HG03565 (cell line): ENCODE results near the gene ARHGAP22.

ENCODE experiments used
- ATAC-seq: cut with Tn5 transposase; IDR thresholded peaks from one replicate; pipeline ENCODE4 v1.9.1; 2021; ENCODE audit warnings: mild to moderate bottlenecking, moderate library complexity; ENCODE audit not compliant: unreplicated experiment

ARHGAP22 gene

GRCh38 chr10:48481385-48481784 is 123.5 kb downstream of the ARHGAP22 start:
- ATAC-seq: no peak

GRCh38 chr10:48480397-48481374 is 124.2 kb downstream of the ARHGAP22 start:
- ATAC-seq: no peak

- ATAC-seq: no peak
These were observed 125.7 kb downstream of the ARHGAP22 start for GRCh38 chr10:48478980-48479811.

- no peak for ATAC-seq
These were observed 126.4 kb downstream of the ARHGAP22 start for GRCh38 chr10:48478469-48478868.

GRCh38 chr10:48477616-48478015 is 127.3 kb downstream of the ARHGAP22 start:
- no peak for ATAC-seq

GRCh38 chr10:48477141-48477540 is 127.7 kb downstream of the ARHGAP22 start:
- ATAC-seq: no peak

- no peak for ATAC-seq
These were observed 128.4 kb downstream of the ARHGAP22 start for GRCh38 chr10:48476279-48476982.

- no peak for ATAC-seq
These were observed 129.0 kb downstream of the ARHGAP22 start for GRCh38 chr10:48475943-48476278.

GRCh38 chr10:48474765-48475365 is 130.0 kb downstream of the ARHGAP22 start:
- no peak for ATAC-seq

- no peak for ATAC-seq
These were observed 131.2 kb downstream of the ARHGAP22 start for GRCh38 chr10:48473704-48474103.

- no peak for ATAC-seq
These were observed 132.3 kb downstream of the ARHGAP22 start for GRCh38 chr10:48472501-48473069.

GRCh38 chr10:48470893-48471805 is 133.7 kb downstream of the ARHGAP22 start:
- no peak for ATAC-seq

- no peak for ATAC-seq
These were observed 134.6 kb downstream of the ARHGAP22 start for GRCh38 chr10:48470115-48470892.

- ATAC-seq: no peak
These were observed 135.3 kb downstream of the ARHGAP22 start for GRCh38 chr10:48469516-48470020.

GRCh38 chr10:48468866-48469511 is 135.9 kb downstream of the ARHGAP22 start:
- ATAC-seq: no peak

- no peak for ATAC-seq
These were observed 136.6 kb downstream of the ARHGAP22 start for GRCh38 chr10:48468130-48468790.

GRCh38 chr10:48467669-48468068 is 137.2 kb downstream of the ARHGAP22 start:
- ATAC-seq: no peak
